ENCODE results near the gene GSTT2. TPM values are rescaled to one million over a fixed set of nuclear protein-coding genes. Genes with fewer than 3 reads are reported as not detected.
"Not testable (repeated sequence)": the region's sequence is repeated elsewhere in the genome, so short reads cannot be mapped to it uniquely, and the experiment has no call there.

The GSTT2 gene
- total RNA-seq, 1 donor from 2014 or later, result not detected

DNA sequence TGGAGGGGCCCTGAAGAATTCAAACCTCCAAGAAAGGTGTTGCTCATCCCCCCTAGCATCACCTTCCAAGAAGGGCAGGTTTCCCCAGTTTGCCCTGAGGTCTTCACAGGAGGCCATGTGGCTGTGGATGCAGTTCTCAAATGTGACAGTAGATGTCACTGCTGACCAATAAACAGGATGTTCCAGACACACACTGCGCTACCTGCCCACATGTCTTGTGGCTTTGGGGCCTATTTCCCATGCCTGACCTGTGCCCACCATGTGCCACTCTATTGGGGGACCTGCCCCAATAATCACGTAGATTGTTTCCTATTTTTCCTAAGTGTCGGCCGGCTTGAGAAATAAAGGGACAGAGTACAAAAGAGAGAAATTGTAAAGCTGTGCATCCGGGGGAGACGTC lies 4.5 kb downstream of the GSTT2 start:
- no peaks in the 10 kb centered on the region for H3K4me1 ChIP-seq
- no peak overlapping the region for H3K4me3 ChIP-seq
- peak in 1 of 2 donors; percentile 6 for DNase-seq (ENCODE audit: extremely low spot score in 2 of 2)
- no peaks in the 10 kb centered on the region for H3K36me3 ChIP-seq
- H3K27ac ChIP-seq, result no peak overlapping the region
- TF ChIP-seq POLR2A (IDR thresholded peaks at IDR 0.05), result no peak
- TF ChIP-seq, protein P1, sequence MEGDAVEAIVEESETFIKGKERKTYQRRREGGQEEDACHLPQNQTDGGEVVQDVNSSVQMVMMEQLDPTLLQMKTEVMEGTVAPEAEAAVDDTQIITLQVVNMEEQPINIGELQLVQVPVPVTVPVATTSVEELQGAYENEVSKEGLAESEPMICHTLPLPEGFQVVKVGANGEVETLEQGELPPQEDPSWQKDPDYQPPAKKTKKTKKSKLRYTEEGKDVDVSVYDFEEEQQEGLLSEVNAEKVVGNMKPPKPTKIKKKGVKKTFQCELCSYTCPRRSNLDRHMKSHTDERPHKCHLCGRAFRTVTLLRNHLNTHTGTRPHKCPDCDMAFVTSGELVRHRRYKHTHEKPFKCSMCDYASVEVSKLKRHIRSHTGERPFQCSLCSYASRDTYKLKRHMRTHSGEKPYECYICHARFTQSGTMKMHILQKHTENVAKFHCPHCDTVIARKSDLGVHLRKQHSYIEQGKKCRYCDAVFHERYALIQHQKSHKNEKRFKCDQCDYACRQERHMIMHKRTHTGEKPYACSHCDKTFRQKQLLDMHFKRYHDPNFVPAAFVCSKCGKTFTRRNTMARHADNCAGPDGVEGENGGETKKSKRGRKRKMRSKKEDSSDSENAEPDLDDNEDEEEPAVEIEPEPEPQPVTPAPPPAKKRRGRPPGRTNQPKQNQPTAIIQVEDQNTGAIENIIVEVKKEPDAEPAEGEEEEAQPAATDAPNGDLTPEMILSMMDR (IDR thresholded peaks at IDR 0.05), result peak in 1 of 3 experiments; percentile 18
- intact Hi-C loops (cut with DNase I), result no loop called here
- H3K9me3 ChIP-seq, result no peaks in the 10 kb centered on the region
- no peaks in the 10 kb centered on the region for H3K27me3 ChIP-seq

DNA sequence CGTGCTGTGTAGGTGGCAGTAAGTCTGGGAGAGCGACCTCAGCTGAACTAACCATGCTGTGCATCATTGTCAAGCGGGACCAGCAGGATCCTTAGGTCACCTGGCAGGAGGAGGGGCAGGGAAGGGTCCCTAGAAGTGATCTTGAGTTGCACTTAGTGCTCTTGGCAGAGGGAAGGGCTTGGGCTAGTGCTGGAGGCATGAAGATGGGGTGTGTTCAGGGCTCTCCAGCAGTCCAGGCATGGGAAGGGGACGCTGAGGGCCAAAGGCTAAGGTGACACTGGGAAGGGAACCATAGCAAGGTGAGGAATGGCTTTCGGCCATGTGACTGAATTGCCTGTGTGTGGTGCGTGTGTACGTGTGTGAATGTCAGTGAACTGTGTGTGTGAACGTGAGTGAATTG lies 6.2 kb downstream of the GSTT2 start:
- H3K9me3 ChIP-seq; H3K4me3 ChIP-seq; H3K27ac ChIP-seq; H3K4me1 ChIP-seq; intact Hi-C loops (cut with DNase I); DNase-seq (ENCODE audit: extremely low spot score in 2 of 2); H3K36me3 ChIP-seq; H3K27me3 ChIP-seq: not testable (repeated sequence)

DNA sequence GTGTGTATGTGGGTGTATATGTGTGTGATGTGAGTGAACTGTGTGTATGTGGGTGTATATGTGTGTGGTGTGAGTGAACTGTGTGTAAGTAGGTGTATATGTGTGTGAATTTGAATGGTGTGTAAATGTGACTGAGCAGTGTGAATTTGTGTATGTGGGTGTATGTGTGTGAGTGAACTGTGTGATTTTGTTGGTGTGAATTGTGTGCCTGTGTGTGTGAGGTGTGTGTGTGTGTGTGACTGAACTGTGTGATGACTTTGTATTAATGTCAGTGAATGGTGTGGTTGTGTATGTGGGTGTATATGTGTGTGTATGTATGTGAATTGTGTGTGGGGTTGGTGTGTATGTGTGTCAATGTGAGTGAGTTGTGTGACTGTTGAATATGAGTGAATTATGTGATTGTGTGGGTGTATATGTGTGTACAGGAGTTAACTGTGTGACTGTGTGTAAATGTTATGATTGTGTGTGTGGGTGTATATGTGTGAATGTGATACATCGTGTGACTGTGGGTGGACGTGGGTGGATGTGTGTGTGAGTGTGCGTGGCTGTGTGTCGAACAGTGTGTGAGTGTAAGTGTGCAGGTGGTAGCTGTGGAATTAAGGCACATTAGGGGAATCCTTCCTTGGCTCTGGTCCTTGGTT lies 6.7 kb downstream of the GSTT2 start:
- H3K4me3 ChIP-seq; DNase-seq (ENCODE audit: extremely low spot score in 2 of 2); H3K36me3 ChIP-seq; intact Hi-C loops (cut with DNase I); H3K27me3 ChIP-seq; H3K9me3 ChIP-seq; H3K4me1 ChIP-seq; H3K27ac ChIP-seq: not testable (repeated sequence)

DNA sequence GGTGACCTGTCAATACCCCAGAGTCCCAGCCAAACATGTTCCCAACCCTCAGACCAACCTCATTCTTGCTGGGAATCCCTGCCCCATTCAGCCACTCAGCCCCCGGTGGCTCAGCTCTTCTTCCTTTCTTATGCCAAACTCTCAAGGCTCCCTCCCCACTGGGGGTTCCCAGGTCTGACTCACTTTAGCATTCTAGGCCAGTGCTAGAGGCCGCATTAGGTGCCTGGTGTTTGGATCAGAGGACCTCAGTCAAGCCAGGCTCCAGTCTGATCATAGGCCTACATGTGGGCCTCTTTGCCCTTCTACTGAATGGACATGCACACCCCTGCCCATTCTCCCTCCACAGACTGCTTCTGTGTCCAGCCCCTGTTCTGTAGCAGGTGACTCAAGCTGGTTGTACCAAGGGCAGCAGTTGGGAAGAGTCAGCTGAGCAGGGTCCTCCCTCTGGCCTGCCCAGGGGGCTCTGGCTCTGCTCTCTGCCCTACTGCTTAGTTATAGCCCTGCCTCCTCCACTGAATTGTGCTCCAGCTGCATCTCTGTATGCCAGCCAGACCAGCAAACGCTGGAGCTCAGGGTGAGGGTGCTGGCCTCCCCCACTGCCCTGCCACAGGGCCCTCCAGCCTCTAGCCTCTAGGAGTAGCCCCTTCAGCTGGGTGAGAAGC lies 9.8 kb downstream of the GSTT2 start:
- H3K9me3 ChIP-seq; H3K4me1 ChIP-seq; DNase-seq (ENCODE audit: extremely low spot score in 2 of 2); H3K27ac ChIP-seq; intact Hi-C loops (cut with DNase I); H3K27me3 ChIP-seq; H3K4me3 ChIP-seq; H3K36me3 ChIP-seq: not testable (repeated sequence)

DNA sequence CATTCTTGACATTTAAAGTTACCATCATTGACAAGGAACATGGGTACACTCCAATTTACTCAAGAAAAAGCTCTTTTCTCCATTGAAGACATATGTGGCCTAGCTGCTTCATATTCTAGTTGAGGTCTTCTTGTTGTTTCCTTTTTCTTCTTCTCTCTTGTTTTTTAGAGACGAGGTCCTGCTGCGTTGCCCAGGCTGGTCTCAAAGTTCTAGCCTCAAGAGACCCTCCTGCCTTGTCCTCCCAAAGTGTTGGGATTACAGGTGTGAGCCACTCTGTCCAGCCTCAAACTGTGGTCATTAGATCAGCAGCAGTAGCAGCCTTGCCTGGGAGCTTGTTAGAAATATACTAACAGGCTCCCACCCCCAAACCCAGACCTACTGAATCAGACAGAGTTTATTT lies 13.1 kb downstream of the GSTT2 start:
- DNase-seq (ENCODE audit: extremely low spot score in 2 of 2); H3K27ac ChIP-seq; H3K27me3 ChIP-seq; H3K4me3 ChIP-seq; intact Hi-C loops (cut with DNase I); H3K4me1 ChIP-seq; H3K9me3 ChIP-seq; H3K36me3 ChIP-seq: not testable (repeated sequence)

DNA sequence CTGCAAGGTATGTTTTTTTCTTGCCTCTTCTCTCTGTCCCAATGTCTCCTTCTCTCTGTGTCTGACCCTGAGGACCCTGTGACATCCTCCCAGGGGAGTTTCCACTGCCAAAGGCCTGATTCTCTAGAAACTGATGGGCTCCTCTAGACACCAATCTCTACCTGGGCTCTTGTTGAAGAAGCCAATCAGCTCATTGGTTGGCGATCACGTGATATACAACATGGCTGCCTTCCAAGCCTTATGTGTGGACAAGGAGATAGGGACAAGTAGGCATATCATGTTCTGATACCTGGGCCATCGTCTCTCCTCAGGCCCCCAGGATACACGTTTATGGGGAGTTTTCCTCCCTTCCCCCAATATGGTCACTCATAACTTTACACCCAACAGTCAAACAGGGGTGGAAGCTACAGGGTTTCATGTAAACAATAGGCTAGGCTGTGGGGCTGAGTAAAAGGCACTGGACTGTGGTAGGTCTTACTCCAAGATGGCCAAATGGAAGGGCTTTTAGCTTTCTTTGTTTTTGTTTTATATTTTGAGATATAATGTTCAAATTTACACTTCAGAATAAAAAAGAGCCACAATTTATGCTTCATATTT lies 13.7 kb downstream of the GSTT2 start:
- DNase-seq (ENCODE audit: extremely low spot score in 2 of 2); H3K36me3 ChIP-seq: not testable (repeated sequence)

DNA sequence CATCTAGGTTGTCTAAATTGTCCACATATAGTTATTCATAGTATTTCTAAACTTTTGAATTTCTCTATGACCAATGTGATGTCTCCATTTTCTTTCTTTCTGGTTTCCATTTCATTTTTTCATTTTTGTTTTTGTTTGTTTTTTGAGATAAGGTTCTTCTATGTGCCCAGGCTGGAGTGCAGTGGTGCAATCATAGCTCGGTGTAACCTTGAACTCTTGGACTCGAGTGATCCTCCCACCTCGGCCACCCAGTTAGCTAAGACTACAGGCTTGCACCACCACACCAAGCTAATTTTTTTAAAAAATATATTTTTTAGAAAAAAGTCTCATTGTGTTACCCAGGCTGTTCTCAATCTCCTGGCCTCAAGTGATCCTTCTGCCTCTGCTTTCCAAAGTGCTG lies 17.2 kb downstream of the GSTT2 start:
- TF ChIP-seq POLR2A (IDR thresholded peaks at IDR 0.05), result no peak
- no peak for TF ChIP-seq POLR2AphosphoS5 (IDR thresholded peaks at IDR 0.05; ENCODE audit: insufficient read depth in 1 of 2, low read depth in 1 of 2)
- TF ChIP-seq, protein P1 (IDR thresholded peaks at IDR 0.05), result no peak
- H3K4me1 ChIP-seq, result no peaks in the 10 kb centered on the region
- no peak overlapping the region for H3K27ac ChIP-seq
- intact Hi-C loops (cut with DNase I), result no loop called here
- H3K4me3 ChIP-seq, result no peak overlapping the region
- no peak for DNase-seq (ENCODE audit: extremely low spot score in 2 of 2)
- no peaks in the 10 kb centered on the region for H3K36me3 ChIP-seq
- H3K27me3 ChIP-seq, result no peaks in the 10 kb centered on the region
- no peaks in the 10 kb centered on the region for H3K9me3 ChIP-seq

More for the DNA sequence above, 13.7 kb downstream of the GSTT2 start:
- H3K27ac ChIP-seq; H3K9me3 ChIP-seq; H3K4me3 ChIP-seq; H3K27me3 ChIP-seq; H3K4me1 ChIP-seq; intact Hi-C loops (cut with DNase I): not testable (repeated sequence)

DNA sequence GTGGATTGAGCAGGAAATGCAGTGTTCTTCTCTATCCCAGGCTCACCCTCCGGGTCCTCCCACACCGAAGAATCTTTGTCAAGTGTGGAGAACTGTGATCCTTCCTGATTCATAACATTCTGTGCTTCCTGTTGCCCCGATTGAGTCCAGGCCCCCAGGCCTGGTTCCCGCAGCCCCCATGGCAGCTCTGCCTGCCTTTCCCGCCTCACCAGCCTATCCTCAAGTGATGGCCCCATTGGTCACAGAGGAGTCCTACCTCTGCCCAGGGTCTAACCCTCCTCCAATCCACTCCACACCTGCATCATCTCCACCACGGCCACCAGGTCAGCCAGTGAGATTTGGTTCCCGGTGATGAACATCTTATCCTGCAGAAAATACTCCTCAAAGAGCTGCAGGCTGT lies 19.8 kb downstream of the GSTT2 start:
- DNase-seq (ENCODE audit: extremely low spot score in 2 of 2); H3K4me1 ChIP-seq; H3K4me3 ChIP-seq; intact Hi-C loops (cut with DNase I); H3K36me3 ChIP-seq; H3K27ac ChIP-seq; H3K9me3 ChIP-seq; H3K27me3 ChIP-seq: not testable (repeated sequence)
